ENCODE measurements around the gene MYO9A. TPM values are rescaled to one million over a fixed set of nuclear protein-coding genes. Genes with fewer than 3 reads are reported as not detected.

Gene MYO9A
- total RNA-seq, 1 experiment from 2014 or later, result 21.4 TPM

GRCh38 chr15:71804226-71804625, 313.7 kb downstream of the MYO9A start:
- Histone ChIP-seq H3K23ac (ENCODE audit: insufficient read length, low read depth, low read length) (no peak overlapping the region), H4K5ac (ENCODE audit: insufficient read length, low read depth, low read length) (no peak overlapping the region), H3K27me3 (ENCODE audit: insufficient read depth, low read length) (no peaks in the 10 kb centered on the region), H2BK20ac (ENCODE audit: low read depth, low read length, poor library complexity, severe bottlenecking) (no peak overlapping the region), H3K56ac (ENCODE audit: insufficient read length, low read depth, low read length) (no peak overlapping the region), H3K79me1 (ENCODE audit: insufficient read depth, low read depth, low read length, poor library complexity, severe bottlenecking) (no peaks in the 10 kb centered on the region), H2BK15ac (ENCODE audit: low read depth, low read length) (no peak overlapping the region), H3K79me2 (ENCODE audit: insufficient read depth, low read length) (no peaks in the 10 kb centered on the region), H3K4me2 (ENCODE audit: insufficient read depth, insufficient read length, low read length) (no peak overlapping the region), H2BK5ac (ENCODE audit: insufficient read length, low read length) (no peak overlapping the region), H3K27ac (ENCODE audit: insufficient read length, low read depth, low read length) (no peak overlapping the region), H3K18ac (ENCODE audit: insufficient read length, low read depth, low read length) (no peak overlapping the region), H2BK120ac (ENCODE audit: low read depth, low read length, poor library complexity, severe bottlenecking) (no peak overlapping the region), H3K9me3 (ENCODE audit: control insufficient read depth, low read depth, low read length) (no peaks in the 10 kb centered on the region), H2AK5ac (ENCODE audit: insufficient read length, low read length) (no peak overlapping the region), H3K4ac (ENCODE audit: low read depth, low read length) (no peak overlapping the region), H3K4me1 (ENCODE audit: insufficient read depth, low read length) (peaks cover 7% of the 10 kb centered on the region; the same call in 1 of the 2 replicates), H2BK12ac (ENCODE audit: insufficient read length, low read depth, low read length) (no peak overlapping the region), H4K8ac (replicated peaks; ENCODE audit: insufficient read length, low read depth, low read length) (no peak overlapping the region), H3K9ac (ENCODE audit: extremely low read depth, insufficient read length, low read length) (no peak overlapping the region), H3K23me2 (ENCODE audit: insufficient read length, low read depth, low read length, poor library complexity, severe bottlenecking) (no peaks in the 10 kb centered on the region), H3K14ac (ENCODE audit: insufficient read depth, low read length) (no peak overlapping the region), H2AFZ (ENCODE audit: low read length) (no peak overlapping the region), H4K20me1 (ENCODE audit: control insufficient read depth, insufficient read depth, insufficient read length) (no peaks in the 10 kb centered on the region), H3T11ph (ENCODE audit: low read length) (no peak overlapping the region), H4K91ac (ENCODE audit: insufficient read length, low read depth, low read length) (no peak overlapping the region)
- peaks cover 2 to 3% of the 10 kb centered on the region in 2 experiments; a peak in 3 of 5 replicates for H3K9me3 Mint-ChIP-seq
- DNase-seq, result no peak
- no CpG with 5 or more reads among the region's 5 CpGs for WGBS (ENCODE audit: extremely low coverage, insufficient read length, low lambda C conversion rate)
- H3K27ac Mint-ChIP-seq, result no peak overlapping the region
- TF ChIP-seq CTCF (conservative IDR thresholded peaks at IDR 0.05), result no peak
- peaks cover 4% of the 10 kb centered on the region for H3K27me3 Mint-ChIP-seq (ENCODE audit: low read depth)
- peaks cover 2 to 3% (median 3%) of the 10 kb centered on the region in 3 experiments; a peak in 3 of 7 replicates for H3K36me3 Mint-ChIP-seq (ENCODE audit: insufficient read depth in 1 of 3, low read depth in 3 of 3)
- H3K4me1 Mint-ChIP-seq, result peaks cover 41 to 56% of the 10 kb centered on the region in 2 experiments
- no peak overlapping the region for H3K4me3 Mint-ChIP-seq
